Vagina (tissue), 2 donors: ENCODE data around the gene CINP. TPM values are rescaled to one million over a fixed set of nuclear protein-coding genes. Genes with fewer than 3 reads are reported as not detected.
A peak's percentile ranks its signal among the peaks of the same experiment; 100 is the strongest.

ENCODE experiments used
- DNase-seq, 2 donors: peaks; one replicate each; pipeline ENCODE4 v3.0.0-alpha.2; 2017; ENCODE audit errors: extremely low spot score in 2 of 2
- H3K27ac ChIP-seq: fragments of 200-600 bp; sonication (generic); one replicate; pipeline ENCODE4 v1.5.1; 2019
- H3K27me3 ChIP-seq: fragments of 200-600 bp; sonication (generic); one replicate; pipeline ENCODE4 v1.5.1; 2019
- H3K36me3 ChIP-seq, 2 donors: fragments of 200-600 bp; sonication (generic); one replicate each; pipeline ENCODE4 v1.5.1; 2017 to 2019
- H3K4me1 ChIP-seq: fragments of 200-600 bp; sonication (generic); one replicate; pipeline ENCODE4 v1.5.1; 2019
- H3K4me3 ChIP-seq, 2 donors: fragments of 200-600 bp; sonication (generic); 1 replicate in 1 of 2; 2 replicates in 1 of 2; pipeline ENCODE4 v1.5.1; 2016 to 2019
- H3K9me3 ChIP-seq: fragments of 200-600 bp; sonication (generic); one replicate; pipeline ENCODE4 v1.5.1; 2019
- POLR2A ChIP-seq, 2 donors: fragments of 450-650 bp; IDR thresholded peaks; one replicate each; pipeline ENCODE4 v1.6.1; 2017; ENCODE audit warnings: antibody characterized with exemption in 2 of 2, mild to moderate bottlenecking in 2 of 2, moderate library complexity in 2 of 2
- POLR2AphosphoS5 ChIP-seq, 2 donors: sonication (generic); formaldehyde crosslinking; IDR thresholded peaks; one replicate each; pipeline ENCODE4 v1.9.0; 2017; ENCODE audit warnings: antibody characterized with exemption in 2 of 2, mild to moderate bottlenecking in 2 of 2, low read depth in 1 of 2; ENCODE audit not compliant: insufficient read depth in 1 of 2
- intact Hi-C: fragments of 100-400 bp; cut with DNase I; formaldehyde crosslinking; loops from one replicate; pipeline ENCODE4 v1.15.1; 2023
- total RNA-seq: library from RNA; depleted of rRNA; stranded (reverse); fragments of >200 nt; gene quantifications from one replicate; pipeline ENCODE4 v1.2.3, GENCODE V29; 2016
- TF ChIP-seq, protein P1 (sequence below), 3 experiments: fragments of 450-650 bp in 2 of 3; fragments of 200-600 bp in 1 of 3; sonication (generic) in 1 of 3; IDR thresholded peaks; one replicate each; pipeline ENCODE4 v1.5.1; 2017 to 2019; ENCODE audit warnings: antibody characterized with exemption in 3 of 3, mild to moderate bottlenecking in 2 of 3, moderate library complexity in 2 of 3

Gene CINP
- 21.9 TPM for total RNA-seq

DNA sequence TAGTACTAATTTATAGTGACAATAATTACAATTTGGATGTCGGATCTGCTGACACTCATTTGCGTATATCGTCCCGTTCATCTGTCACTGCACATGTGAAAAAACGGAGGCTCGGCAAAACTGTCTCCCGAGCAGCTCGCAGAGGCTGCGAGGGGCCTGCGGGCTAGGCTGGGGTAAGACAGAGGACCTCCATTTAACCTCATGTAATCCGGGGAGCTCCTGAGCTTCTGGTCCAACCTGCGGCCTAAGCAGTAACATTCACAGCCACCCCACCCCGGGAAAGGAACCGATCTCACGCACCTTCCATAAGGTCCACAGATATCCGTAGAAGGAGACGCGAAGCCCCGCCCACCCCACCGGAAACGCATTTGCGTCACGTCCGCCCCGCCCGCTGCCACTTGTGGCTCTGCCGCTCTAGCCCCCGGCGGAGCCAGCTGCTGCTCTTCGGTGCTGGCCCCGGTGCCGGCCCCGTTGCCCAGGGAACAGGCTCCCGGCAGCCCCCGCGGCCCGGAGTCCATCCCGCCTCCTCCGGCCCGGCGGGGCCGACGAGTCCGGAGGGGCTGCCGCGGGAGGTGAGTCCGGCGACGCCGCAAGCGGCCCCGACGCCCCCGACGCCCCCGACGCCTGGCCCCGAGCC lies at the start of gene CINP, which contains the start of gene TECPR2:
CINP (minus strand) TSS at position 346 of the 637 bp plus-strand sequence; CDS start at position 307, 39 bp downstream.
TECPR2 (plus strand) TSS at position 397 of the 637 bp plus-strand sequence. CDS start 13,781 bp downstream, outside the sequence.
- peak in 1 of 2 donors; percentile 53 for TF ChIP-seq POLR2A (IDR thresholded peaks at IDR 0.05)
- TF ChIP-seq, protein P1, sequence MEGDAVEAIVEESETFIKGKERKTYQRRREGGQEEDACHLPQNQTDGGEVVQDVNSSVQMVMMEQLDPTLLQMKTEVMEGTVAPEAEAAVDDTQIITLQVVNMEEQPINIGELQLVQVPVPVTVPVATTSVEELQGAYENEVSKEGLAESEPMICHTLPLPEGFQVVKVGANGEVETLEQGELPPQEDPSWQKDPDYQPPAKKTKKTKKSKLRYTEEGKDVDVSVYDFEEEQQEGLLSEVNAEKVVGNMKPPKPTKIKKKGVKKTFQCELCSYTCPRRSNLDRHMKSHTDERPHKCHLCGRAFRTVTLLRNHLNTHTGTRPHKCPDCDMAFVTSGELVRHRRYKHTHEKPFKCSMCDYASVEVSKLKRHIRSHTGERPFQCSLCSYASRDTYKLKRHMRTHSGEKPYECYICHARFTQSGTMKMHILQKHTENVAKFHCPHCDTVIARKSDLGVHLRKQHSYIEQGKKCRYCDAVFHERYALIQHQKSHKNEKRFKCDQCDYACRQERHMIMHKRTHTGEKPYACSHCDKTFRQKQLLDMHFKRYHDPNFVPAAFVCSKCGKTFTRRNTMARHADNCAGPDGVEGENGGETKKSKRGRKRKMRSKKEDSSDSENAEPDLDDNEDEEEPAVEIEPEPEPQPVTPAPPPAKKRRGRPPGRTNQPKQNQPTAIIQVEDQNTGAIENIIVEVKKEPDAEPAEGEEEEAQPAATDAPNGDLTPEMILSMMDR (IDR thresholded peaks at IDR 0.05): no peak
- TF ChIP-seq POLR2AphosphoS5 (IDR thresholded peaks at IDR 0.05; ENCODE audit: insufficient read depth in 1 of 2, low read depth in 1 of 2): peak; percentile 80 to 85
- peak; percentile 98 for DNase-seq
- no peaks in the 10 kb centered on the region for H3K27me3 ChIP-seq
- H3K27ac ChIP-seq: peak within 1 kb of the TSS; percentile 87
- H3K4me3 ChIP-seq: peak within 1 kb of the TSS; percentile 82 to 92
- intact Hi-C loops: no loop called here
- H3K36me3 ChIP-seq: peaks cover 0 to 11% of the 10 kb centered on the region in 2 donors
- H3K9me3 ChIP-seq: no peaks in the 10 kb centered on the region
- peaks cover 28% of the 10 kb centered on the region for H3K4me1 ChIP-seq

DNA sequence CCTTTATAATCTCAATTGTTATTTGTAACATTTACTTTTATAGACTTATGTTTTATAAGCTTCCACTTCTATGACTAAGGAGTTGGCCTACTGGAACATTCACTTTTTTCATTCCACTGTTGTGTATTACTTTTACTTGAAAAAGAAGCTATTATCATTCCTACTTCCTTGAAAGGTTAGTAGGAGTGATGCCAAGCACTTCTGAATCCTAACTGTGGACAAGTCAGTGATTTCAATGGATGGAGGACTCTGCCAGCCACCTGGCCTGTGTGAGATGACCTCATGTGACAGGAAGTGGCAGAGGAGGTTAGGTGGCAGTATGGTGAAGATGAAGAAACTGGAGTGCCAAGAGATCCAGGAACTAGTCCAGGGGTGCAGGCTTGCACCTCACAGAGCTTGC lies 46.0 kb upstream of the CINP start:
- no peak for DNase-seq
- TF ChIP-seq POLR2AphosphoS5 (IDR thresholded peaks at IDR 0.05; ENCODE audit: insufficient read depth in 1 of 2, low read depth in 1 of 2) (no peak), POLR2A (IDR thresholded peaks at IDR 0.05) (no peak)
- TF ChIP-seq, protein P1 (IDR thresholded peaks at IDR 0.05): no peak
- no peaks in the 10 kb centered on the region for H3K4me1 ChIP-seq
- H3K36me3 ChIP-seq: peaks cover 0 to 17% of the 10 kb centered on the region in 2 donors
- intact Hi-C loops: no loop called here
- H3K9me3 ChIP-seq: no peaks in the 10 kb centered on the region
- no peaks in the 10 kb centered on the region for H3K27me3 ChIP-seq
- H3K27ac ChIP-seq: no peak overlapping the region
- no peak overlapping the region for H3K4me3 ChIP-seq

DNA sequence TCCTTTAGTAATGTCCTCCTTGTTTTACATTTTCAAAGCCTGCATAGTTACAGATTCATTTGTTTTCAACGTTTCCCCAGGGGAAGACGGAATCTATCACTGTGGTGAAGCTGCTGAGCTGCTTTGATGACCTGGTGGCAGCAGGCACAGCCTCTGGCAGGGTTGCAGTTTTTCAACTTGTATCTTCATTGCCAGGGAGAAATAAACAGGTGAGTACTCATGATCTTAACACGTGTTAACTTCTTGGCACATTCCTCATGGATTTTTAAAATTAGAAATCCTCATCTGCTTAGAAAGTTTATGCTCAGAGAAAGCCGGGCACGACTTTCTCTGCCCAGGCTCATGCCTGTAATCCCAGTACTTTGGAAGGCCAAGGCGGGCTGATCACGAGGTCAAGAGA lies 44.6 kb upstream of the CINP start:
- Histone ChIP-seq H3K9me3 (peaks cover 10% of the 10 kb centered on the region), H3K4me3 (no peak overlapping the region), H3K4me1 (no peaks in the 10 kb centered on the region), H3K27me3 (no peaks in the 10 kb centered on the region), H3K36me3 (peaks cover 0 to 17% of the 10 kb centered on the region in 2 donors), H3K27ac (no peak overlapping the region)
- TF ChIP-seq POLR2AphosphoS5 (IDR thresholded peaks at IDR 0.05; ENCODE audit: insufficient read depth in 1 of 2, low read depth in 1 of 2) (no peak), POLR2A (IDR thresholded peaks at IDR 0.05) (no peak)
- TF ChIP-seq, protein P1 (IDR thresholded peaks at IDR 0.05): no peak
- DNase-seq: no peak
- intact Hi-C loops: no loop called here

DNA sequence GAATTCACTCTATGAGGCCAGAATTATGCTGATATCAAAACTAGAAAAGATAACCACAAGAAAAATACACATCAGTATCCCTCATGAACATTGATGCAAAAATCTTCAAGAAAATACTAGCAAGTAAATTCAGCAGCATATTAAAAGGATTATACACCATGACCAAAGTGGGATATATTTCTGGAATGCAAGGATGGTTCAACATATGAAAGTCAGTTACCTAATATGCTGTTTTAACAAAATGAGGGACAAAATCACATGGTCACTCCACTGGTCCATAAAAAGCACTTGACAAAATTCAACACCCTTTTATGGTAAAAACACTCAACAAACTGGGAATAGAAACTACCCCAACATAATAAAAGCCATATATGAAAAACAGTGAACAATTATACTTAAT lies 40.3 kb upstream of the CINP start:
- TF ChIP-seq POLR2A (IDR thresholded peaks at IDR 0.05) (no peak), POLR2AphosphoS5 (IDR thresholded peaks at IDR 0.05; ENCODE audit: insufficient read depth in 1 of 2, low read depth in 1 of 2) (no peak)
- TF ChIP-seq, protein P1 (IDR thresholded peaks at IDR 0.05): no peak
- no peak overlapping the region for H3K27ac ChIP-seq
- H3K9me3 ChIP-seq: peaks cover 10% of the 10 kb centered on the region
- intact Hi-C loops: no loop called here
- H3K4me3 ChIP-seq: no peak overlapping the region
- DNase-seq: no peak
- H3K36me3 ChIP-seq: peaks cover 0 to 6% of the 10 kb centered on the region in 2 donors
- H3K4me1 ChIP-seq: no peaks in the 10 kb centered on the region
- H3K27me3 ChIP-seq: no peaks in the 10 kb centered on the region

DNA sequence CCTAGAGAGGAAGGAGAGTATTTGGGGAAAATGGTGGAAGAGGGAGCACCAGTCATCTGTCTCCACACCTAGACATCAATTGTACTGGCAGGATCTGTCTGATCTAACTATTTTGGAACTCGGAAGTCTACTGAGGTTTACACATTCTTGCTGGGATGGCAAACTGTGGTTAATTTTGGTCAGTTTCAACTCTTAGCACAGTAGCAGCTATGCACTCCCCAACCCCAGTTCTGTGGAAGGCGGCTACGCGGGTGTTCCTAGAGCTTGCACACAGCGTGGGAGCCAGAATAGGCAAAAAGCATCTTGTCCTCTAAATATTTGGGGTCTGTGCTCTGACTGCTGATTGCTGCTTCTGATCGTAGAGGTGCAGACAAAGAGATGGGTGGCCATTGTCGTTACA lies 33.8 kb upstream of the CINP start:
- intact Hi-C loops: no loop called here

More for the DNA sequence above, 33.8 kb upstream of the CINP start:
- Histone ChIP-seq H3K4me3 (no peak overlapping the region), H3K4me1 (no peaks in the 10 kb centered on the region), H3K36me3 (no peaks in the 10 kb centered on the region), H3K27ac (no peak overlapping the region), H3K9me3 (no peaks in the 10 kb centered on the region), H3K27me3 (no peaks in the 10 kb centered on the region)
- TF ChIP-seq, protein P1 (IDR thresholded peaks at IDR 0.05): no peak
- TF ChIP-seq POLR2A (IDR thresholded peaks at IDR 0.05) (no peak), POLR2AphosphoS5 (IDR thresholded peaks at IDR 0.05; ENCODE audit: insufficient read depth in 1 of 2, low read depth in 1 of 2) (no peak)
- DNase-seq: no peak
